SK-N-SH treated with all-trans-retinoic acid at 6 μM for 48 hours (cell line): ENCODE data around the gene OTOG.

Source experiments
- ATAC-seq: fragments of 200-7000 bp; cut with Tn5 transposase; 3 replicates; pipeline ENCODE4 v1.9.1; 2020; ENCODE audit warnings: mild to moderate bottlenecking, moderate library complexity
- ARNTL ChIP-seq: fragments of 450-650 bp; formaldehyde crosslinking; IDR thresholded peaks from 2 replicates; pipeline ENCODE4 v1.5.0; 2020; ENCODE audit warnings: low read depth, mild to moderate bottlenecking, moderate library complexity, borderline replicate concordance
- BACH2 ChIP-seq: fragments of 250-450 bp; sonication (Bioruptor Pico); IDR thresholded peaks from 2 replicates; pipeline ENCODE4 v1.9.0; 2021; ENCODE audit warnings: mild to moderate bottlenecking, borderline replicate concordance
- CSDC2 ChIP-seq: fragments of 250-450 bp; sonication (Bioruptor Pico); IDR thresholded peaks from 2 replicates; pipeline ENCODE4 v1.5.0; 2020; ENCODE audit warnings: mild to moderate bottlenecking, moderate library complexity
- ESRRG ChIP-seq: fragments of 250-450 bp; sonication (Bioruptor Pico); IDR thresholded peaks from 2 replicates; pipeline ENCODE4 v1.6.1; 2021; ENCODE audit warnings: mild to moderate bottlenecking
- GLIS3 ChIP-seq: fragments of 250-450 bp; sonication (Bioruptor Pico); IDR thresholded peaks from 2 replicates; pipeline ENCODE4 v1.5.0; 2020; ENCODE audit warnings: mild to moderate bottlenecking, moderate library complexity
- ISL1 ChIP-seq: fragments of 250-450 bp; sonication (Bioruptor Pico); IDR thresholded peaks from 2 replicates; pipeline ENCODE4 v2.1.2; 2022; ENCODE audit warnings: mild to moderate bottlenecking, moderate library complexity
- OSR1 ChIP-seq: fragments of 250-450 bp; sonication (Bioruptor Pico); IDR thresholded peaks from 2 replicates; pipeline ENCODE4 v1.8.0; 2022; ENCODE audit warnings: moderate library complexity, mild to moderate bottlenecking, inconsistent platforms
- PPARA ChIP-seq: fragments of 250-450 bp; sonication (Bioruptor Pico); IDR thresholded peaks from 2 replicates; pipeline ENCODE4 v1.5.0; 2020; ENCODE audit warnings: mild to moderate bottlenecking, borderline replicate concordance
- RARB ChIP-seq: fragments of 250-450 bp; sonication (Bioruptor Pico); IDR thresholded peaks from 2 replicates; pipeline ENCODE4 v1.8.0; 2021; ENCODE audit warnings: mild to moderate bottlenecking, moderate library complexity
- SNAI2 ChIP-seq: fragments of 250-450 bp; sonication (Bioruptor Pico); IDR thresholded peaks from 2 replicates; pipeline ENCODE4 v1.5.0; 2020; ENCODE audit warnings: mild to moderate bottlenecking, moderate library complexity
- TCF4 ChIP-seq: fragments of 250-450 bp; sonication (Bioruptor Pico); IDR thresholded peaks from 2 replicates; pipeline ENCODE4 v1.8.0; 2021; ENCODE audit warnings: mild to moderate bottlenecking, moderate library complexity, borderline replicate concordance
- ZFP3 ChIP-seq: fragments of 250-450 bp; sonication (Bioruptor Pico); IDR thresholded peaks from 2 replicates; pipeline ENCODE4 v1.5.0; 2020; ENCODE audit warnings: mild to moderate bottlenecking, moderate library complexity
- ZFP30 ChIP-seq: fragments of 450-650 bp; formaldehyde crosslinking; IDR thresholded peaks from 2 replicates; pipeline ENCODE4 v1.5.0; 2022; ENCODE audit warnings: mild to moderate bottlenecking, moderate library complexity
- ZNF565 ChIP-seq: fragments of 450-650 bp; formaldehyde crosslinking; conservative IDR thresholded peaks from 2 replicates; pipeline ENCODE4 v1.5.0; 2020; ENCODE audit warnings: low read depth, mild to moderate bottlenecking, moderate library complexity
- ZNF8 ChIP-seq: fragments of 450-650 bp; formaldehyde crosslinking; IDR thresholded peaks from 2 replicates; pipeline ENCODE4 v1.5.0; 2020; ENCODE audit warnings: mild to moderate bottlenecking, moderate library complexity
- TF ChIP-seq, protein P1 (sequence below): fragments of 250-450 bp; sonication (Bioruptor Pico); IDR thresholded peaks from 2 replicates; pipeline ENCODE4 v1.5.1; 2021; ENCODE audit warnings: mild to moderate bottlenecking, moderate library complexity
- TF ChIP-seq, protein P2 (sequence below): fragments of 250-450 bp; sonication (Bioruptor Pico); IDR thresholded peaks from 2 replicates; pipeline ENCODE4 v1.5.0; 2020; ENCODE audit warnings: mild to moderate bottlenecking, moderate library complexity
- TF ChIP-seq, protein P3 (sequence below): fragments of 250-450 bp; sonication (Bioruptor Pico); IDR thresholded peaks from 2 replicates; pipeline ENCODE4 v1.5.1; 2020; ENCODE audit warnings: low read depth, mild to moderate bottlenecking, moderate library complexity
- TF ChIP-seq, protein P4 (sequence below): fragments of 250-450 bp; sonication (Bioruptor Pico); IDR thresholded peaks from 2 replicates; pipeline ENCODE4 v1.8.0; 2021; ENCODE audit warnings: low read depth, mild to moderate bottlenecking, moderate library complexity, borderline replicate concordance

The OTOG gene

DNA sequence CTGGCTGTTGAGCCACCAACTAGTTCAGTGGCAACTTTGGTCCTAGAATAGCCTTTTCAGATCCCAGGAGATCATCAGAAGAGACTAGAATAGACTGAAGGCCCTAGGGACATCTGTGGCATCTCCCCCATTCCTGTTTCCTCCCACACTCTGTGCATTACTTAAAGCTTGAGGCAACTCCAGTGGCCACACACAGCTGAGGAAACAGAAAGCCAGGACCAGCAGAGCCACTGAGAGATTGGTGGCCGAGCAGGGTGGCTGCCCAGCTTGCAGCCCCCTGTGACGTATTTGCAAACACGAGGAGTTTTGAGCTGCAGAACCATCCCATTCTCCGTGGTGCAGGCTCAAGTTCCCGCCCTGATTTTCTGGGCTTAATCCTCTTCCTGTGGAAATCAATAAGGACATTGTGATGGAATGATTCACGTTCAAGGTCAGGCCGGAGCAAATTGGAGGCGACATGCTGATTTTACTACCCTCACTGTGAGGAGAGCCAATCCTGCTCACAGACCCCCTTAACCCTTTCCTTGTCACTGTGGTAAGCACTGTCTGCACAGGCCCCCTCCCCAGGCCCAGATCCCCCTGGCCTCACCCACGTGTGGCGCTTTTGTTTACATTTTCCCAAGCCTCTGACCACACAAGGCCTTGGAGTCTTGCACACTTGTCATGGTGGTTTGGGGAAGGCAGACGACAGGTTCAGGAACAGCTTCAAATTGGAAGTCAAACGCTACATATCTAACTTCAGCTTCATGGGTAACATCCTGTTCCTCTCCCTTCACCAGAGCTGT is 103.3 kb downstream of the OTOG start:
- TF ChIP-seq ARNTL (CRISPR knock-in tag) (no peak), OSR1 (CRISPR knock-in tag) (no peak), CSDC2 (CRISPR knock-in tag) (no peak), ZFP30 (CRISPR knock-in tag) (no peak), TCF4 (CRISPR knock-in tag) (no peak)
- TF ChIP-seq, protein P1, sequence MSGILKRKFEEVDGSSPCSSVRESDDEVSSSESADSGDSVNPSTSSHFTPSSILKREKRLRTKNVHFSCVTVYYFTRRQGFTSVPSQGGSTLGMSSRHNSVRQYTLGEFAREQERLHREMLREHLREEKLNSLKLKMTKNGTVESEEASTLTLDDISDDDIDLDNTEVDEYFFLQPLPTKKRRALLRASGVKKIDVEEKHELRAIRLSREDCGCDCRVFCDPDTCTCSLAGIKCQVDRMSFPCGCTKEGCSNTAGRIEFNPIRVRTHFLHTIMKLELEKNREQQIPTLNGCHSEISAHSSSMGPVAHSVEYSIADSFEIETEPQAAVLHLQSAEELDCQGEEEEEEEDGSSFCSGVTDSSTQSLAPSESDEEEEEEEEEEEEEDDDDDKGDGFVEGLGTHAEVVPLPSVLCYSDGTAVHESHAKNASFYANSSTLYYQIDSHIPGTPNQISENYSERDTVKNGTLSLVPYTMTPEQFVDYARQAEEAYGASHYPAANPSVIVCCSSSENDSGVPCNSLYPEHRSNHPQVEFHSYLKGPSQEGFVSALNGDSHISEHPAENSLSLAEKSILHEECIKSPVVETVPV (CRISPR knock-in tag), result no peak
- TF ChIP-seq, protein P2, sequence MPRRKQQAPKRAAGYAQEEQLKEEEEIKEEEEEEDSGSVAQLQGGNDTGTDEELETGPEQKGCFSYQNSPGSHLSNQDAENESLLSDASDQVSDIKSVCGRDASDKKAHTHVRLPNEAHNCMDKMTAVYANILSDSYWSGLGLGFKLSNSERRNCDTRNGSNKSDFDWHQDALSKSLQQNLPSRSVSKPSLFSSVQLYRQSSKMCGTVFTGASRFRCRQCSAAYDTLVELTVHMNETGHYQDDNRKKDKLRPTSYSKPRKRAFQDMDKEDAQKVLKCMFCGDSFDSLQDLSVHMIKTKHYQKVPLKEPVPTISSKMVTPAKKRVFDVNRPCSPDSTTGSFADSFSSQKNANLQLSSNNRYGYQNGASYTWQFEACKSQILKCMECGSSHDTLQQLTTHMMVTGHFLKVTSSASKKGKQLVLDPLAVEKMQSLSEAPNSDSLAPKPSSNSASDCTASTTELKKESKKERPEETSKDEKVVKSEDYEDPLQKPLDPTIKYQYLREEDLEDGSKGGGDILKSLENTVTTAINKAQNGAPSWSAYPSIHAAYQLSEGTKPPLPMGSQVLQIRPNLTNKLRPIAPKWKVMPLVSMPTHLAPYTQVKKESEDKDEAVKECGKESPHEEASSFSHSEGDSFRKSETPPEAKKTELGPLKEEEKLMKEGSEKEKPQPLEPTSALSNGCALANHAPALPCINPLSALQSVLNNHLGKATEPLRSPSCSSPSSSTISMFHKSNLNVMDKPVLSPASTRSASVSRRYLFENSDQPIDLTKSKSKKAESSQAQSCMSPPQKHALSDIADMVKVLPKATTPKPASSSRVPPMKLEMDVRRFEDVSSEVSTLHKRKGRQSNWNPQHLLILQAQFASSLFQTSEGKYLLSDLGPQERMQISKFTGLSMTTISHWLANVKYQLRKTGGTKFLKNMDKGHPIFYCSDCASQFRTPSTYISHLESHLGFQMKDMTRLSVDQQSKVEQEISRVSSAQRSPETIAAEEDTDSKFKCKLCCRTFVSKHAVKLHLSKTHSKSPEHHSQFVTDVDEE (CRISPR knock-in tag), result no peak
- TF ChIP-seq, all 23 proteins: peak for 0
- ATAC-seq, result no peak; the same call in 2 of the 3 replicates

DNA sequence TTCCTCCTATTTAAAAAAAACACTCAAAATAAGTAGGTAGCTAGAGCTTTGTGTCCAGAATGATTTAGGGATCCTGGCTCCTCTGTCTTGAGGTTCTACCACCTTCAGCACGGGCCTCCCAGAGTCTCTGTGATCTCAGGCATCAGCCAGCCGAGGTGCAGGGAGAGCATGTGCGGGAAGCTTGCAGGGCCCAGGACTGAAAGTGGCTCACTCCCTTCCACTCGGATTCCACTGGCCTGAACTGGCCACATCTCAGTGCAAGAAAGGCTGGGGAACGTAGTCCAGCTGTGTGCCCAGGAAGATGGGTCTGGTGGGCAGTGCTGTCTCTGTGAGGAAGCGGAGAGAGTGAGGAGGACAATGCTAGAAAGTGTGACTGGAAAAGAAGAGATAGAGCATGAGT is 104.0 kb downstream of the OTOG start:
- no peak for ATAC-seq
- TF ChIP-seq, protein P3, sequence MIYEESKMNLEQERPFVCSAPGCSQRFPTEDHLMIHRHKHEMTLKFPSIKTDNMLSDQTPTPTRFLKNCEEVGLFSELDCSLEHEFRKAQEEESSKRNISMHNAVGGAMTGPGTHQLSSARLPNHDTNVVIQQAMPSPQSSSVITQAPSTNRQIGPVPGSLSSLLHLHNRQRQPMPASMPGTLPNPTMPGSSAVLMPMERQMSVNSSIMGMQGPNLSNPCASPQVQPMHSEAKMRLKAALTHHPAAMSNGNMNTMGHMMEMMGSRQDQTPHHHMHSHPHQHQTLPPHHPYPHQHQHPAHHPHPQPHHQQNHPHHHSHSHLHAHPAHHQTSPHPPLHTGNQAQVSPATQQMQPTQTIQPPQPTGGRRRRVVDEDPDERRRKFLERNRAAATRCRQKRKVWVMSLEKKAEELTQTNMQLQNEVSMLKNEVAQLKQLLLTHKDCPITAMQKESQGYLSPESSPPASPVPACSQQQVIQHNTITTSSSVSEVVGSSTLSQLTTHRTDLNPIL (CRISPR knock-in tag), result no peak
- TF ChIP-seq ZNF8 (no peak), OSR1 (CRISPR knock-in tag) (no peak), ZFP3 (no peak), CSDC2 (CRISPR knock-in tag) (no peak), PPARA (no peak)
- TF ChIP-seq, protein P1 (CRISPR knock-in tag), result no peak

DNA sequence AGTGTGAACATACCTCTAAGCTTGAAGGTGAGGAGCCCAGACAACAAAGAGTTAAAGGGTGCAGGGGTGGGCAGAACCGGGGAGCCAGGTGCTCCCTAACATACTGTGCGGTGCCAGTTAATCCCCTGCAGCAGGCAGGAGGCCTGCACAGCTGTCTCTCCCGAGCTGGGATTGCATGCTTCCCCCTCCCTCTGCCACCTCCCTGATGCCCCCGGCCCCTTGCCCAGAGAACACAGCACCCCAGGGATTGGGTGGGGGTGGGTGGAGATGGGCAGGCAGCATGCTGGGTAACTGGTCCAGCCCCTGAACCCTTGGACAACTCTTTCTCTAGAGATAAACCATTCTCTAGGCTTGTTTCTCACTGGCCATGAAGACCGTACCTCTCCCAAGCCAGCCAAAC is 104.6 kb downstream of the OTOG start:
- no peak for ATAC-seq
- TF ChIP-seq TCF4 (CRISPR knock-in tag) (no peak), ISL1 (CRISPR knock-in tag) (no peak), ZNF565 (CRISPR knock-in tag) (no peak), ZNF8 (no peak)

DNA sequence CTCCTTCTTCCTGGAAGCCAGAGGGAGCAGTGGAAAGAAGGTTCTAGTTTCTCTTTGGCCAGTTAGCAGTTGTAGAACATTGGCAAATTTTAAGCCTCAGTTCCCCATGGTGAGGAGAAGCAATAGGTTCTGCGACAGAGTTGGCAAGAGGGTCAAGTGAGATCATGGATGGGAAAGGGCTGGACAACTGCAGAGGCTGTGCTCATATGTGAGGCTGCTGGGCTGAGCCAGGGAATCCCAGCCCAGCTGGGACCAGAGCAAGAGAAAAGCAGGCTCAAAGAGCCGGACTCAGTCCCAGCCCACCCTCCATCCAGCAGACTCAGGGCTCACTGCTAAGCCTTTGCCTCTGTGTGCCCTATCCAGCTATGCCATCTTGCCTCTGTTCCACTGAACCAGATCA is 105.5 kb downstream of the OTOG start:
- ATAC-seq, result no peak
- TF ChIP-seq BACH2 (CRISPR knock-in tag) (no peak), ISL1 (CRISPR knock-in tag) (no peak), ESRRG (CRISPR knock-in tag) (no peak), ZFP3 (no peak), SNAI2 (CRISPR knock-in tag) (no peak), PPARA (no peak), ZFP30 (CRISPR knock-in tag) (no peak), RARB (CRISPR knock-in tag) (no peak), ARNTL (CRISPR knock-in tag) (no peak), TCF4 (CRISPR knock-in tag) (no peak), OSR1 (CRISPR knock-in tag) (no peak), GLIS3 (no peak)
- TF ChIP-seq, protein P4, sequence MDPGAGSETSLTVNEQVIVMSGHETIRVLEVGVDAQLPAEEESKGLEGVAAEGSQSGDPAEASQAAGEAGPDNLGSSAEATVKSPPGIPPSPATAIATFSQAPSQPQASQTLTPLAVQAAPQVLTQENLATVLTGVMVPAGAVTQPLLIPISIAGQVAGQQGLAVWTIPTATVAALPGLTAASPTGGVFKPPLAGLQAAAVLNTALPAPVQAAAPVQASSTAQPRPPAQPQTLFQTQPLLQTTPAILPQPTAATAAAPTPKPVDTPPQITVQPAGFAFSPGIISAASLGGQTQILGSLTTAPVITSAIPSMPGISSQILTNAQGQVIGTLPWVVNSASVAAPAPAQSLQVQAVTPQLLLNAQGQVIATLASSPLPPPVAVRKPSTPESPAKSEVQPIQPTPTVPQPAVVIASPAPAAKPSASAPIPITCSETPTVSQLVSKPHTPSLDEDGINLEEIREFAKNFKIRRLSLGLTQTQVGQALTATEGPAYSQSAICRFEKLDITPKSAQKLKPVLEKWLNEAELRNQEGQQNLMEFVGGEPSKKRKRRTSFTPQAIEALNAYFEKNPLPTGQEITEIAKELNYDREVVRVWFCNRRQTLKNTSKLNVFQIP, result no peak
- TF ChIP-seq, protein P2 (CRISPR knock-in tag), result no peak
- TF ChIP-seq, protein P3 (CRISPR knock-in tag), result no peak
- TF ChIP-seq, protein P1 (CRISPR knock-in tag), result no peak
